BLaER1 (cell line): ENCODE data around the gene TNRC6C.
A peak's percentile ranks its signal among the peaks of the same experiment; 100 is the strongest.

ENCODE experiments used
- H3K27ac ChIP-seq: shearing (Covaris generic); formaldehyde crosslinking; 2 replicates; pipeline ENCODE4 v1.8.1; 2022
- H3K27me3 ChIP-seq: shearing (Covaris generic); formaldehyde crosslinking; 2 replicates; pipeline ENCODE4 v1.8.1; 2022
- H3K36me3 ChIP-seq: shearing (Covaris generic); formaldehyde crosslinking; 2 replicates; pipeline ENCODE4 v1.8.1; 2022
- H3K4me1 ChIP-seq: shearing (Covaris generic); formaldehyde crosslinking; 2 replicates; pipeline ENCODE4 v1.8.1; 2022
- H3K4me2 ChIP-seq: shearing (Covaris generic); formaldehyde crosslinking; 2 replicates; pipeline ENCODE4 v1.8.1; 2022
- H3K4me3 ChIP-seq: shearing (Covaris generic); formaldehyde crosslinking; 2 replicates; pipeline ENCODE4 v1.8.1; 2022
- H3K9ac ChIP-seq: shearing (Covaris generic); formaldehyde crosslinking; 2 replicates; pipeline ENCODE4 v1.8.1; 2022
- H3K9me3 ChIP-seq: shearing (Covaris generic); formaldehyde crosslinking; 2 replicates; pipeline ENCODE4 v1.8.1; 2022
- H4K20me1 ChIP-seq: shearing (Covaris generic); formaldehyde crosslinking; 2 replicates; pipeline ENCODE4 v1.8.1; 2022
- Cebpa-rat ChIP-seq: shearing (Covaris generic); IDR thresholded peaks from 2 replicates; pipeline ENCODE4 v1.8.1; 2022

The TNRC6C gene, protein sequence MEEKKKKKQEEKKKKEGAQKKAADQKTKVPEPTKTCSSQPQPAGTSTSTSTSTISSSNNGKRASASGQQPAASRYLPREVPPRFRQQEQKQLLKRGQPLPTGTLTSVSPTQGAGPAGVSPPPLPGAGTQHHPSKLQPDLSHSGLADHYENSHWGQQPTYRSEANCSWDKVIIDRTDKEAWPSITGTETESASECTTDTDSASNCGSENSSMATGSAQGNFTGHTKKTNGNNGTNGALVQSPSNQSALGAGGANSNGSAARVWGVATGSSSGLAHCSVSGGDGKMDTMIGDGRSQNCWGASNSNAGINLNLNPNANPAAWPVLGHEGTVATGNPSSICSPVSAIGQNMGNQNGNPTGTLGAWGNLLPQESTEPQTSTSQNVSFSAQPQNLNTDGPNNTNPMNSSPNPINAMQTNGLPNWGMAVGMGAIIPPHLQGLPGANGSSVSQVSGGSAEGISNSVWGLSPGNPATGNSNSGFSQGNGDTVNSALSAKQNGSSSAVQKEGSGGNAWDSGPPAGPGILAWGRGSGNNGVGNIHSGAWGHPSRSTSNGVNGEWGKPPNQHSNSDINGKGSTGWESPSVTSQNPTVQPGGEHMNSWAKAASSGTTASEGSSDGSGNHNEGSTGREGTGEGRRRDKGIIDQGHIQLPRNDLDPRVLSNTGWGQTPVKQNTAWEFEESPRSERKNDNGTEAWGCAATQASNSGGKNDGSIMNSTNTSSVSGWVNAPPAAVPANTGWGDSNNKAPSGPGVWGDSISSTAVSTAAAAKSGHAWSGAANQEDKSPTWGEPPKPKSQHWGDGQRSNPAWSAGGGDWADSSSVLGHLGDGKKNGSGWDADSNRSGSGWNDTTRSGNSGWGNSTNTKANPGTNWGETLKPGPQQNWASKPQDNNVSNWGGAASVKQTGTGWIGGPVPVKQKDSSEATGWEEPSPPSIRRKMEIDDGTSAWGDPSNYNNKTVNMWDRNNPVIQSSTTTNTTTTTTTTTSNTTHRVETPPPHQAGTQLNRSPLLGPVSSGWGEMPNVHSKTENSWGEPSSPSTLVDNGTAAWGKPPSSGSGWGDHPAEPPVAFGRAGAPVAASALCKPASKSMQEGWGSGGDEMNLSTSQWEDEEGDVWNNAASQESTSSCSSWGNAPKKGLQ (N-terminal part only)

DNA sequence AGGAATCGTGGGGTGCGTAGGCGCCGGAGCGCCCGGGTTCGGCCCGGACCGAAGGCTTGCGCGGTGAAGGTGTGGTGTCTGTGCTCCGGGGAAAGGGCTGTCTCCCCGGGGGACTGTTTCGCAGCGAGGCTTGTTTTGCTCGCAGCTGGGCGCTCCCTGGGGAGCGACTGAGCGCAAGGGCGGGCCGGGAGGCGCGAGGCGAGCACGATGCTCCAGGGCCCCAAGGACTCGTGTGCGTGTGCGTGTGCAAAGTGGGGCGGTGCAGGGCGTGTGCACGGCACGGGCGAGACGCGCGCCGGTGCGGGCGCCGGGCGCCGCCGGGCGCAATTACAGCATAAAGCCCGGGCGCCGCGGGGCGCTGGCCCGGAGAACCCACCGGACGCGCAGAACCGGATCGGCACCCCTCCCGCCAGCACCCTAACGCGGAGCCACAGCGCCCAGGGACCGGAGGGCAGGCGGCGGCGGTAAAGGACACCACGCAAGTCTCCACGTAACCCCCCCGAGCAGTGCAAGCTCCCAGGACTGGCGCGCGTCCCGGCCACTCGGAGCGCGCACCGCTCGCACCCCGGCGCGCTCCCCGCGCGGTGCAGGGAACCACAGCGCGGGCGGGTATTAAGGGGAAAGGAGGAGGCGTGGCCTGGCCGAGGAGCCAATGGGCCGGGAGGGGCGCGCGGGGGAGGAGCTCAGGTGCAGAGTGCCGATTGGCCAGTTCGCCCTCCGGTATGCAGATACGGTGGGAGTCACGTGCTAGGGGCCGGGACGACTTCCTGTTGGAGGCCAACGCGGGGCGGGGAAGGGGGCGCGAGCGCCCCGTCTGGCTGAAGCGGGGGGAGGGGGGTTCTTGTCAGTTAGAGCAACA, at the start of gene TNRC6C:
Gene TNRC6C (plus strand): TSS at position 847 of the 859 bp plus-strand sequence. CDS start 45,504 bp downstream, outside the sequence.
- H3K27me3 ChIP-seq: peaks cover 46% of the 10 kb centered on the region
- H3K9me3 ChIP-seq: no peaks in the 10 kb centered on the region
- H3K27ac ChIP-seq: peak within 1 kb of the TSS; percentile 93
- peaks cover 34% of the 10 kb centered on the region for H3K4me1 ChIP-seq
- peaks cover 43% of the 10 kb centered on the region for H4K20me1 ChIP-seq
- peak within 1 kb of the TSS; percentile 92 for H3K9ac ChIP-seq
- peak within 1 kb of the TSS; percentile 95 for H3K4me2 ChIP-seq
- H3K4me3 ChIP-seq: peak within 1 kb of the TSS; percentile 91
- H3K36me3 ChIP-seq: no peaks in the 10 kb centered on the region
- TF ChIP-seq Cebpa-rat: no peak

DNA sequence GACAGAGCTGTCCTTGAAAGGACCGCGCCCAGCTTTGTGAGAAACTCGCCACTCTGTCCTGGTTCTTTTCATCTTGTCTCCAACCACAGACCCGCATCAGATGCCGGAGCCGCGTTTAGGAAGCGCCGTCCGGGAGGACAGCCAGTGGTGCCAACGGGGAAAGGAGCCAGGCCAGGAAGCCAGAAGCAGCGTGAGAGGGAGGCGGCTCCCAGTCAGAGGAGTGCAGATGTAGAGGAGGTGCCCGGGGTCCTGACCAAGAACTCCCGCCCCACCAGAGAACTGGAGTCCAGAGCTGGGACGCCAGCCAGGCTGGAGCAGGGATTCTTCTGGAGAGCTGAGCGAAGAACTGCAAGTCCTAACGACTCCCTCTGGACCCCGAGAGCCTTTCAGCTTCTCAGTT, 49.3 kb upstream of the TNRC6C start:
- peaks cover 3% of the 10 kb centered on the region; the same call in 1 of the 2 replicates for H3K27me3 ChIP-seq
- H4K20me1 ChIP-seq: no peaks in the 10 kb centered on the region
- no peaks in the 10 kb centered on the region for H3K36me3 ChIP-seq

DNA sequence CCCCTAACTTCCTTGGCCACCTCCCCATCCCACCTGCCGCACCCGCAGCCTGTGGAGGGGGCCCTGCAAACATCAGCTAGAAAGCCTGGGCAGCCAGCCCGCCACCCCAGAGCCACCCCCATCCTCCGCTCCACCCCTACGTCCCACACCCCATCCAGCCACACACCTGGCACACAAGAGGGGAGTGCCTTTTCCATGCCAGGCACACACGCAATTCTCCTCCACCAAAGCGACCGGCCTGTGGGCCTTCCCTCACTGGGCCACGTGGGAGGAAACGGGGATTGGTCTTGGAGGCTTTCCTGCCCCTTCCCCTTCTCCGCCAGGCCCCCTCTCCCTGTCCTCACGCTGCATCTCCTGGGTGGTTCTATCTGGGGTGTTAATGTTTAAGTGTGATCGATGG, 48.7 kb upstream of the TNRC6C start:
- Histone ChIP-seq H3K4me2 (no peak overlapping the region), H3K27ac (no peak overlapping the region), H4K20me1 (no peaks in the 10 kb centered on the region), H3K36me3 (no peaks in the 10 kb centered on the region), H3K4me3 (no peak overlapping the region), H3K9me3 (no peaks in the 10 kb centered on the region), H3K27me3 (peaks cover 8% of the 10 kb centered on the region; the same call in 1 of the 2 replicates), H3K9ac (no peak overlapping the region), H3K4me1 (no peaks in the 10 kb centered on the region)
- no peak for TF ChIP-seq Cebpa-rat

More for the DNA sequence above, 49.3 kb upstream of the TNRC6C start:
- Histone ChIP-seq H3K4me1 (no peaks in the 10 kb centered on the region), H3K4me2 (no peak overlapping the region), H3K9ac (no peak overlapping the region), H3K27ac (no peak overlapping the region), H3K4me3 (no peak overlapping the region), H3K9me3 (no peaks in the 10 kb centered on the region)
- TF ChIP-seq Cebpa-rat: no peak

DNA sequence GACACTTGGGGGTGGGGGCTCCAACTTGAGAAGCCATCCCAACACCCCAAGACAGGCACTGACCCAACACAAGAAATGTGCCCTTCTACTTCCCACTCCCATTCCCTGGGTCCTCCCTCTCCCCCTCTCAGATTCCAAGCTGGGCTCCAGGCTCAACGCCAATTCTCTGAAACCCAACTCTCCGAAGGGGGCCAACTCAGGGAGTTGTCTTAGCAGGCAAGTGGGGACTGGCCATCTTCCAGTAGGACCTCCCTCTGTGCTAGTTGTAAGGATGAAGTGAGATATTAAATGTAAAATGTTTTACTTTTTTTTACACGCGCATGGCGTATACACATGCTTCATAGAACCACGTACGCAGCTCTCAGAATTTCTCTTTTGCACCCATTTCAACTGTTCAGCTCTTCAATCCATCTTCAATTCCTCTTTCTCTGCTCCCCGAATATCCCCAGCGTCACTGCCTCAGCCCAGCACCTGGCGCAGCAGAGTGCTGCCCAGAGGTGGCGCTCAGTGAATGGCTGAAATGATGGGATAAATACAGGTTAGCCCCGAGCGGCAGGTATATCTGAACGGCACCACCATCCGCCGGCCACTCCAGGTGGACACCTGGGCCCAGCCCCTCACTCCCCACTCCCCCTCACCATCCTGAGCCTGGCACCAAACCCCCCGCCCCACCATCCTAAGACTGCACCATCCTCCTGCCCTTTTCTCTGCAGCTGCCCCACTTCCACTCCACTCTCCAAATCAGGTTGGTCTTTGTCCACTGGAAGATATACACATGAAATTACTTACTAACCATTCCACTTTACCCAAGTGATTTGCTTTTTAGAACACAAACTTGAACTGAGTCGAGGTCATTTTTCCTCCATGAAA, 43.9 kb upstream of the TNRC6C start:
- no peak overlapping the region for H3K9ac ChIP-seq
- H4K20me1 ChIP-seq: no peaks in the 10 kb centered on the region
- H3K4me3 ChIP-seq: no peak overlapping the region
- no peak overlapping the region for H3K4me2 ChIP-seq
- no peaks in the 10 kb centered on the region for H3K36me3 ChIP-seq
- H3K27me3 ChIP-seq: peaks cover 46% of the 10 kb centered on the region
- no peak for TF ChIP-seq Cebpa-rat
- no peak overlapping the region for H3K27ac ChIP-seq
- peaks cover 18% of the 10 kb centered on the region for H3K4me1 ChIP-seq
- H3K9me3 ChIP-seq: peaks cover 3% of the 10 kb centered on the region

DNA sequence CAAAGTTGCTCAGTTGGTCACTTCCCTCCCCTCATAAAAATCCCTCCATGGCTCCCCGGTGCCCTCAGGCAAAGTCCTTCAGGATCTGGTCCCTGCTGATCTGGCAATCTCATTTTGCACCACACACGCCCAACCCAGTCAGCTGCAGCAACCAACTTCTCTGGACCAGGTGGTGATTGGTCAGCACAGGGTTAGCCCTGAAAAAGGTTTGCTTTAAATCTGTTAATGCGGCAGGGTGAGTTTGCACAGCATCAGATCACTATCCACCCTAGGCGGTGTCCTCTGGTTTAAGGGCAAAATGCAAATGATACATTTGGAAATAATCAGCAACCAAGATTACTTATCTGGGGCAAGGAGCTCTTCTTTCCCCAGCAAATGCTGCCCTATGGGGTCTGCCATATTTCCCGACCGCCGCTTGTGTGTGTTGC, 42.9 kb upstream of the TNRC6C start:
- no peak overlapping the region for H3K4me3 ChIP-seq
- no peak overlapping the region for H3K27ac ChIP-seq
- H3K9ac ChIP-seq: no peak overlapping the region
- peaks cover 46% of the 10 kb centered on the region for H3K27me3 ChIP-seq
- H3K4me1 ChIP-seq: peaks cover 18% of the 10 kb centered on the region
- TF ChIP-seq Cebpa-rat: no peak
- H3K4me2 ChIP-seq: no peak overlapping the region
- no peaks in the 10 kb centered on the region for H3K36me3 ChIP-seq
- H3K9me3 ChIP-seq: peaks cover 3% of the 10 kb centered on the region
- no peaks in the 10 kb centered on the region for H4K20me1 ChIP-seq

DNA sequence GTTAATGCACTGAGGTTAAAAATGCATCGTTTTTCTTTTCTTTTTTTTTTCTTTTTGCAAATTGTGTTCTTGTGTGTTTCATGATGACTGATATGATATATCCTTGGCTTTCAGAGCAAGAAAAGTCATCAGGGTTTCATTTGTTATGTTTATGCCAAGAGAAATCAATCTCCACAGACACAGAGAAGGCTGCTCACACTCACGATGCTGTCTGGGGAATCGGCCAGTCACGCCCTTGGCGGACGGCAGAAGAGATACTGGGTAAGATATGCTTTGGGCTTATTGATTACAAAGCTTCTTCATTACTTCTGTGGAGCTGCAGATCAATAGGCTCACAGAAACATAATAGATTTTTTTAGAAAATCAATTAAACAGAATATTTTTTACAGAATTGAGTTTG, 42.2 kb upstream of the TNRC6C start:
- H3K4me1 ChIP-seq: peaks cover 18% of the 10 kb centered on the region
- H3K27ac ChIP-seq: no peak overlapping the region
- peaks cover 46% of the 10 kb centered on the region for H3K27me3 ChIP-seq
- H4K20me1 ChIP-seq: no peaks in the 10 kb centered on the region
- H3K9ac ChIP-seq: no peak overlapping the region
- no peak overlapping the region for H3K4me3 ChIP-seq
- no peak for TF ChIP-seq Cebpa-rat
- peaks cover 3% of the 10 kb centered on the region for H3K9me3 ChIP-seq
- H3K4me2 ChIP-seq: peak overlapping the region; percentile 67
- H3K36me3 ChIP-seq: no peaks in the 10 kb centered on the region

DNA sequence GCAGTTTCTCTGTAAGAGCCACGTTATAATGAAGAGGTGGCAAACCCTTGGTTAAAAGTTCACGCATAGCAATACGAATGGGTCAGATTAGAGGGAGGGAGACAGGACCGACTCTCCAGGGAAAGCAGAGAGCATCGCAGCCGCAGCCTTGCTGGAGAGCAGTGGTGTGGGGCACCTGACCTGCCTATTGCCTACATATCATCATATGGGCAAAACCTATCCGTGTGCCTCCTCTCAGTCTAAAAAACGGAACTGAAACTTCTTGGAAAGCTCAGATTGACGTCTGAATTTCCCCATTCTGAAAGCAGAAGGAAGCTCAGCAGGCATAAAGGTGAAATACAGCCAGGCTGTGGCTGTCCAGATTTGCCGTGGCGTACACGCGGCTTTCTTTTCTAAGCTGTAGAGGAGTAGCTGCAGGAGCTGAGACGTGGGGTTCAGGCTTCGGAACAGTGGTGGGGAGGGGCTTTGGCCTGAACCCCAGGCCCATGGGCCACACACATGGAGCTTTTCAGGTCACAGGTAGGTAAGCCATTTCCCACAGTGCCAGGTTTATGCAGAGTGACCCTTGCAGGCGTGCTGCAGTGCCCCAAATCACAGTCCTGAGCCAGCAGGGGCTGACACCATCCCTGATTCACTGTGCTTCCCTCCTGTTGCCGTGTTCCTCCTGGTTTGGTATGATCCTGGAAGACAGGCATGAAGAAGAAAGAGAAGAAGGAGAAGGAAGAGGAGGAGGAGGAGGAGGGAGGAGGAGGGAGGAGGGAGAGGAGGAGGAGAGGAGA, 41.6 kb upstream of the TNRC6C start:
- no peak overlapping the region for H3K9ac ChIP-seq

More for the DNA sequence above, 41.6 kb upstream of the TNRC6C start:
- H3K4me3 ChIP-seq: no peak overlapping the region
- peaks cover 18% of the 10 kb centered on the region for H3K4me1 ChIP-seq
- H4K20me1 ChIP-seq: no peaks in the 10 kb centered on the region
- TF ChIP-seq Cebpa-rat: no peak
- H3K27me3 ChIP-seq: peaks cover 46% of the 10 kb centered on the region
- no peak overlapping the region for H3K27ac ChIP-seq
- no peaks in the 10 kb centered on the region for H3K36me3 ChIP-seq
- H3K9me3 ChIP-seq: peaks cover 3% of the 10 kb centered on the region
- H3K4me2 ChIP-seq: peak overlapping the region; percentile 67
